Coronary artery (tissue), 2 donors: ENCODE results near the gene ACSF3.

Source experiments
- DNase-seq: peaks from one replicate; pipeline ENCODE4 v3.0.0-alpha.2; 2017; ENCODE audit warnings: low spot score
- H3K27ac ChIP-seq, 2 donors: fragments of 200-600 bp; sonication (generic); one replicate each; pipeline ENCODE4 v1.5.1; 2016 to 2019
- H3K4me3 ChIP-seq: fragments of 200-600 bp; sonication (generic); 2 replicates; pipeline ENCODE4 v1.5.1; 2016; ENCODE audit warnings: mild to moderate bottlenecking, moderate library complexity
- TF ChIP-seq, protein P1 (sequence below): fragments of 200-600 bp; sonication (generic); IDR thresholded peaks from one replicate; pipeline ENCODE4 v1.5.1; 2019; ENCODE audit warnings: antibody characterized with exemption

ACSF3 gene

DNA sequence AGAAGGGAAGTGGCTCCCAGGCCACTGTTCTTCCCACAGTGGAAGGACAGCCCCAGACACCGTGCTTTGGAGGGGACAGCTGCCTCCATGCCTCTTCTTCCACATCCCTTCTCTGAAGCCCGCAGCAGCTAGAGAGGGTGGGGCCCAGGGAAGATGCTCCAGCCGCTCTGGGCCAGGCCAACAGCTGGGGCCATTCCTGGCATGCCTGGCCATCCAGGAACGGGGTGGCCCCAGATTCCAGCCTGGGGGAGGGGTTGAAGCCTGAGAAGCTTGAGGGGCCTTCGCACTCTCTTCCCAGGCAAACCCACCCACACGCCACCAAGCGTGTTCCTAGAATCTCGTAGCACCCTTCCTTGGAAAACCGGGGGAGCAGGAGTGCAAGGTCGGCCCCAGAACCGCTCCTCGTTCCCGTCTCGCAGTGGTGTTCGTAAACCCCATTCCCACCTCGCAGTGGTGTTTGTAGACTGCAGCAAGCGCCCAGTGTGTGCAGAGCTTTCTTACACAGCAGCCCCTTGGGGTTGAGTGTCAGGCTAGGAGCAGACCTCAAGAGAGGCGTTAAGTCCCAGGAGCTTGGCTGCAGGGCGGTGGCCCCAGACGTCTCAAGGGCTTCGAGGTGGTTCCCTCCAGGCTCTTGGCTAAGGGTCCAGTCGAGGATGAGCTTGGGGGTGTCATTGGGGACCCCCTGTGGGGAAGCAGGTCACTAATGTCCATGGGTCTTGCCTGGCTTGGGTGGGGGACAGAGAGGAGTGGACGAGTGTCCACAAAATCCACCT, 80.6 kb downstream of the ACSF3 start:
- DNase-seq = no peak
- TF ChIP-seq, protein P1, sequence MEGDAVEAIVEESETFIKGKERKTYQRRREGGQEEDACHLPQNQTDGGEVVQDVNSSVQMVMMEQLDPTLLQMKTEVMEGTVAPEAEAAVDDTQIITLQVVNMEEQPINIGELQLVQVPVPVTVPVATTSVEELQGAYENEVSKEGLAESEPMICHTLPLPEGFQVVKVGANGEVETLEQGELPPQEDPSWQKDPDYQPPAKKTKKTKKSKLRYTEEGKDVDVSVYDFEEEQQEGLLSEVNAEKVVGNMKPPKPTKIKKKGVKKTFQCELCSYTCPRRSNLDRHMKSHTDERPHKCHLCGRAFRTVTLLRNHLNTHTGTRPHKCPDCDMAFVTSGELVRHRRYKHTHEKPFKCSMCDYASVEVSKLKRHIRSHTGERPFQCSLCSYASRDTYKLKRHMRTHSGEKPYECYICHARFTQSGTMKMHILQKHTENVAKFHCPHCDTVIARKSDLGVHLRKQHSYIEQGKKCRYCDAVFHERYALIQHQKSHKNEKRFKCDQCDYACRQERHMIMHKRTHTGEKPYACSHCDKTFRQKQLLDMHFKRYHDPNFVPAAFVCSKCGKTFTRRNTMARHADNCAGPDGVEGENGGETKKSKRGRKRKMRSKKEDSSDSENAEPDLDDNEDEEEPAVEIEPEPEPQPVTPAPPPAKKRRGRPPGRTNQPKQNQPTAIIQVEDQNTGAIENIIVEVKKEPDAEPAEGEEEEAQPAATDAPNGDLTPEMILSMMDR = no peak
- no peak overlapping the region for H3K4me3 ChIP-seq
- H3K27ac ChIP-seq = no peak overlapping the region

DNA sequence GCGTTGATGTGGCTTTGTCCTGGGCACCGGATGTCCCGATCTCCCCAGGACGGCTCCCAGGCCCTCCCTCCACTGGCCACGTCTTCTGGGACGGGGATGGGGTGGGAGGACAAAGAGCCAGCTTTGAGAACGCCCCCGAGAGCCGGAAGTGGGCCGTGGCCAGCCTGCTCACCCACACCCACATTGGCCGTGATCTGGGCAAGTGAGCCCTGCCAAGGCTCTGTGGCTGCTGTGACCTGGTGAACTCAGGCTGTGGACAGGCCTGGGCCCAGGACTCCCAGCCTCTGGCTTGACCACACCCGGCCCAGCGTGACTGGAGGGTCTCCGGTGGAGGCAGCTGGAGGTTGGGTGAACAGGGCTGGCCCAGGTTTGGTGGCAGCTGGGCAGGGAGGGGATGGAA, 81.2 kb downstream of the ACSF3 start:
- no peak overlapping the region for H3K4me3 ChIP-seq
- TF ChIP-seq, protein P1 = no peak
- DNase-seq = no peak
- no peak overlapping the region for H3K27ac ChIP-seq

DNA sequence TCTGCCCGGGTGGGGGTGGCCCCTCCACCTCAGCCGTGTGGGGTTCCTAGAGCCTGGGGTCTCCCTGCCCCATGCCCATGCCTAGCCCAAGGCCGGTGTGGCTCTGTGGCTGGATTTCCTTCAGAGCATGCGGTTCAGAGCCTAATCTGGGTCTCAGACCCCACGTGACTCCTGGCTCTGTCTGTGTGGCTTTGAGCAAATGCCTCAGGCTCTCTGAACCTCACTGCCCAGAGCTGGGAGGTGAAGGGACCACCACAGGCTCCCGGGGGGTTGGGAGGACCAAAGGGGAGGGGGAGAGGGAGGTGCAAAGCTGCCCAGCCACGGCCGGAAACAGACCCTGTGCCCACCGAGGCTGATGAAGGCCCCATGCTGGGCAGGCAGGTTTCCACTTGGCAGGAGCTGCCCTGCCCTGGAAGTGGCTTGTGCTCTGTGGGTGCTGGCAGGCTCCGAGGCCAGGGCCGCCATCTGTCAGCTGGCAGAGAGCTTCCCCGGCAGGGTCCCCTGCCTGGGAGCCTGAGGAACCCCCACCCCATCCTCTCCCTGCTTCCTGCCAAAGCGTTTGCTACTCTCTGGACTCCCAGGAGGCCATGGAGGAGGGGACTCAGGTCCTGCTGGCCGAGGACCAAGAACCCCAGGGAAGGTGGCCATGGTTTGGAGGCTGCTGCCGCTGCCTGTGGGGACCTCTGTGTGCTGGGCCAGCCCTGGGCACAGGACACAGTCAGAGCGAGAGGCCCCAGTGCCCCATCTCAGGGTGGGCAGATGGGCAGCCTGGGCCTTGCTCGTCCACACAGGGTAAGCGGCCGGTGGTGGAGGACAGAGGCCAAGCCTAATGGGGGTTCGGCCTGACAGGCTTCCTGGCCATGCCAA, 81.9 kb downstream of the ACSF3 start:
- DNase-seq = no peak
- TF ChIP-seq, protein P1 = no peak
- Histone ChIP-seq H3K4me3 (no peak overlapping the region), H3K27ac (no peak overlapping the region)

DNA sequence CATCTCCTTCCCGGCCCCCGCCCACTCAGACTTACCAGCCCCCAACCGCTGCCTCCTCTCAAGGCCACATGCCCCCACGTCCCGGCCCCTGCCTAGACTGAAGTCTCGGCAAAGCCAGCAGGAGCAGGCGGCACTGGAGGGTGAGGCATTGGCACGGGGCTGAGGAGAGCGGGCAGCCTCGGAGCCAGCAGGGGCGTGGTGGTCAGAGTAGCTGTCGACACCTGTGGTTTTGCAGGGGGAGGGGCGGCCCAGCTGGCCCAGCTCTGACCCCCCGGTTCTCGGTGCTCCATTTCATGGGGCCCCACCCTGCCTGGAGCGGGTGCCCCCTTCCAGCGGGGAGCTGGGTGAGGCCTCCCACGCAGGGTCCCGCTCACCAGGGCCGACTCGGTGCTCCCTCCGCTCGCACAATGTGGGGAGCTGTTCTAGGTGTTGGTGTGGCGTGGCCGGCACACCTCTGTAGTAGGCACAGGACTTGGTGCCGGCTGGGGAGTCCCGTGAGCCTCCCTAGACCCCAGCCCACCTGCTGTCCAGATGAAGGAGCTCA, 82.6 kb downstream of the ACSF3 start:
- H3K27ac ChIP-seq = no peak overlapping the region
- TF ChIP-seq, protein P1 = no peak
- DNase-seq = no peak
- no peak overlapping the region for H3K4me3 ChIP-seq

DNA sequence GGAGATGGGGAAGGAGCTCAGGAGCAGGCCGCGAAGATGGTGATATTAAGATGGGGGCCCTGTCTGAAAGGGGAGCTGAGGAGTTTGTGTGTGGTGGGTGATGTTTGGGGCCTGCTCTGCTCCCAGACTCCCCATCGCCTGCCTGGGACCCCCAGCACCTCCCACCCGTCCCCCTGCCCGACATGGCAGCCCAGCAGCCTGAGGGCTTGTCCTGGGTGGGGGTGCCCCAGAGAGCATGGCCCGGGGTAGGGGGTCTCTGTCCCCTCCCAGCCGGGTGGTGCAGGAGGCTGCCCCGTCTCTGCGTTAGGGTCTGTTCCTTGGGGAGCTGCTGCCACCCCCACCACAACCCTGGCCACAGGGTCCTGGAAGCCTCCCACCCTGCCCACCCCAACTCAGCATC, 83.1 kb downstream of the ACSF3 start:
- no peak overlapping the region for H3K27ac ChIP-seq
- DNase-seq = no peak
- TF ChIP-seq, protein P1 = no peak
- H3K4me3 ChIP-seq = no peak overlapping the region

DNA sequence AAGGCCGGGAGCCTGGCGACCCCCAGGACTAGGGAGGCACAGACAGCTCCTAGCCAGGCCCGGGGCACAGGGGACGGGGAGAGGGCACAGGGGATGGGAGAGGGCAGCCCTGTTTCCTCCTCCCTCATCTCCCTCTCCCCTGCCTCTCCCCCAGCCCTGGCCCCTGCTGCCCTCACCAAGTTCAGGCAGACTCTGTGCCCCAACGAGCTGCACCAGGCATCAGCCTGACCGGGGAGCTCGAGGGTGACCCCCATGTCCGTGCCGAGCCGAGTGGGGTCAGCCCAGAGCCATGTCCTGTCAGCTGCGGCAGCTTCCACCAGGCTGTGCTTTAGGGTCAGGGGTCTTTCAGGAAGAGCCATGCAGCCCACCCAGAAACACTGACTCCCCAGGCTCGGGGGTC, 83.8 kb downstream of the ACSF3 start:
- no peak for DNase-seq
- no peak overlapping the region for H3K4me3 ChIP-seq
- TF ChIP-seq, protein P1 = no peak
- H3K27ac ChIP-seq = no peak overlapping the region
